Measurements from ENCODE around the gene EDDM3A.

EDDM3A gene

DNA sequence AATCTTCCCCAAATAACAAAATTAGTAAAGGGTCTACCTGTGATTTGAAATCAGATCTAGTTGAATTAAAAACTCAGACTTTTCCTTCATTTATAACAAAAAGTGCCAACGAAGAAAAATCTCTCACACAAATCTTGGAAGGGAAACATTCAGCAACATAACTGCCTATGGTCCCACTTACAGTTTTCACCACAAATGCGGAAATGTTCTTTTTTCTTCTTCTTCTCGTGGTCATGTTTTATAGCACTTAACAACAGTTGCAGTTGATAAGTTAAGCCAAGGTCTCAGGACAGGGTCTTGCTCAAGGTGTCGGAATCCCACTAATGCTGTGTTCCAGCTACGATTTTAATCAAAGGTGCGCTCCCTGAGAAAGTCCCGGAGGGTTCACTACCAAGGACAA, 45.5 kb downstream of the EDDM3A start:
- no peaks in the 10 kb centered on the region for H3K27me3 ChIP-seq (ENCODE audit: insufficient read depth, poor library complexity, severe bottlenecking)
- no peak for DNase-seq (ENCODE audit: low read depth in 1 of 2, low spot score in 1 of 2)
- H3K4me3 ChIP-seq (replicated peaks; ENCODE audit: insufficient read depth, low read length), result no peak overlapping the region
- TF ChIP-seq, protein P1, sequence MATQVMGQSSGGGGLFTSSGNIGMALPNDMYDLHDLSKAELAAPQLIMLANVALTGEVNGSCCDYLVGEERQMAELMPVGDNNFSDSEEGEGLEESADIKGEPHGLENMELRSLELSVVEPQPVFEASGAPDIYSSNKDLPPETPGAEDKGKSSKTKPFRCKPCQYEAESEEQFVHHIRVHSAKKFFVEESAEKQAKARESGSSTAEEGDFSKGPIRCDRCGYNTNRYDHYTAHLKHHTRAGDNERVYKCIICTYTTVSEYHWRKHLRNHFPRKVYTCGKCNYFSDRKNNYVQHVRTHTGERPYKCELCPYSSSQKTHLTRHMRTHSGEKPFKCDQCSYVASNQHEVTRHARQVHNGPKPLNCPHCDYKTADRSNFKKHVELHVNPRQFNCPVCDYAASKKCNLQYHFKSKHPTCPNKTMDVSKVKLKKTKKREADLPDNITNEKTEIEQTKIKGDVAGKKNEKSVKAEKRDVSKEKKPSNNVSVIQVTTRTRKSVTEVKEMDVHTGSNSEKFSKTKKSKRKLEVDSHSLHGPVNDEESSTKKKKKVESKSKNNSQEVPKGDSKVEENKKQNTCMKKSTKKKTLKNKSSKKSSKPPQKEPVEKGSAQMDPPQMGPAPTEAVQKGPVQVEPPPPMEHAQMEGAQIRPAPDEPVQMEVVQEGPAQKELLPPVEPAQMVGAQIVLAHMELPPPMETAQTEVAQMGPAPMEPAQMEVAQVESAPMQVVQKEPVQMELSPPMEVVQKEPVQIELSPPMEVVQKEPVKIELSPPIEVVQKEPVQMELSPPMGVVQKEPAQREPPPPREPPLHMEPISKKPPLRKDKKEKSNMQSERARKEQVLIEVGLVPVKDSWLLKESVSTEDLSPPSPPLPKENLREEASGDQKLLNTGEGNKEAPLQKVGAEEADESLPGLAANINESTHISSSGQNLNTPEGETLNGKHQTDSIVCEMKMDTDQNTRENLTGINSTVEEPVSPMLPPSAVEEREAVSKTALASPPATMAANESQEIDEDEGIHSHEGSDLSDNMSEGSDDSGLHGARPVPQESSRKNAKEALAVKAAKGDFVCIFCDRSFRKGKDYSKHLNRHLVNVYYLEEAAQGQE (IDR thresholded peaks at IDR 0.05; ENCODE audit: insufficient replicate concordance, low read depth), result no peak
- no peak for TF ChIP-seq SPI1 (IDR thresholded peaks at IDR 0.05; ENCODE audit: borderline replicate concordance, low read depth)
- no peak for TF ChIP-seq POLR2AphosphoS5 (IDR thresholded peaks at IDR 0.05; ENCODE audit: low read depth)
- TF ChIP-seq, protein P2, sequence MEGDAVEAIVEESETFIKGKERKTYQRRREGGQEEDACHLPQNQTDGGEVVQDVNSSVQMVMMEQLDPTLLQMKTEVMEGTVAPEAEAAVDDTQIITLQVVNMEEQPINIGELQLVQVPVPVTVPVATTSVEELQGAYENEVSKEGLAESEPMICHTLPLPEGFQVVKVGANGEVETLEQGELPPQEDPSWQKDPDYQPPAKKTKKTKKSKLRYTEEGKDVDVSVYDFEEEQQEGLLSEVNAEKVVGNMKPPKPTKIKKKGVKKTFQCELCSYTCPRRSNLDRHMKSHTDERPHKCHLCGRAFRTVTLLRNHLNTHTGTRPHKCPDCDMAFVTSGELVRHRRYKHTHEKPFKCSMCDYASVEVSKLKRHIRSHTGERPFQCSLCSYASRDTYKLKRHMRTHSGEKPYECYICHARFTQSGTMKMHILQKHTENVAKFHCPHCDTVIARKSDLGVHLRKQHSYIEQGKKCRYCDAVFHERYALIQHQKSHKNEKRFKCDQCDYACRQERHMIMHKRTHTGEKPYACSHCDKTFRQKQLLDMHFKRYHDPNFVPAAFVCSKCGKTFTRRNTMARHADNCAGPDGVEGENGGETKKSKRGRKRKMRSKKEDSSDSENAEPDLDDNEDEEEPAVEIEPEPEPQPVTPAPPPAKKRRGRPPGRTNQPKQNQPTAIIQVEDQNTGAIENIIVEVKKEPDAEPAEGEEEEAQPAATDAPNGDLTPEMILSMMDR (IDR thresholded peaks at IDR 0.05; ENCODE audit: insufficient read depth, low read length), result no peak
- no peak for TF ChIP-seq GABPA (IDR thresholded peaks at IDR 0.05; ENCODE audit: low read depth)
- no peak overlapping the region for H3K27ac ChIP-seq (replicated peaks)

DNA sequence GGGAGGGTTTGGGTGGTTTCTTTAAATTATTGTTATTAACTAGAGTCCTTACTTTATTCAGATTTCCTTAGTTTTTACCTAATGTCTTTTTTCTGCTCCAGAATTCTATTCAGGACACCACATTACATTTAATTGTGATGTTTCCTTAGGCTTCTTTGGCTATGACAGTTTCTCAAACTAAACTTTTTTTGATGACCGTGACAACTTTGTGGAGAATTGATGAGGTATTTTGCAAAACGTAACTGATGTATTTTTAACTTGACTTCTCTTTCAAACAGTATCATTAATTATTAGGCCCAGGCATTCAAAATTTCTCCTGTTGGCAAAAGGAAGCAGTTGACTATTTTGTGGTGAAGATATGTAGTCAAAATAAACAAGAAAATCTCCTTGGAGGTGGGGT, 45.9 kb downstream of the EDDM3A start:
- H3K27ac ChIP-seq (replicated peaks), result no peak overlapping the region
- no peaks in the 10 kb centered on the region for H3K27me3 ChIP-seq (ENCODE audit: insufficient read depth, poor library complexity, severe bottlenecking)
- TF ChIP-seq SPI1 (IDR thresholded peaks at IDR 0.05; ENCODE audit: borderline replicate concordance, low read depth) (no peak), POLR2AphosphoS5 (IDR thresholded peaks at IDR 0.05; ENCODE audit: low read depth) (no peak), GABPA (IDR thresholded peaks at IDR 0.05; ENCODE audit: low read depth) (no peak)
- TF ChIP-seq, protein P1 (IDR thresholded peaks at IDR 0.05; ENCODE audit: insufficient replicate concordance, low read depth), result no peak
- TF ChIP-seq, protein P2 (IDR thresholded peaks at IDR 0.05; ENCODE audit: insufficient read depth, low read length), result no peak

DNA sequence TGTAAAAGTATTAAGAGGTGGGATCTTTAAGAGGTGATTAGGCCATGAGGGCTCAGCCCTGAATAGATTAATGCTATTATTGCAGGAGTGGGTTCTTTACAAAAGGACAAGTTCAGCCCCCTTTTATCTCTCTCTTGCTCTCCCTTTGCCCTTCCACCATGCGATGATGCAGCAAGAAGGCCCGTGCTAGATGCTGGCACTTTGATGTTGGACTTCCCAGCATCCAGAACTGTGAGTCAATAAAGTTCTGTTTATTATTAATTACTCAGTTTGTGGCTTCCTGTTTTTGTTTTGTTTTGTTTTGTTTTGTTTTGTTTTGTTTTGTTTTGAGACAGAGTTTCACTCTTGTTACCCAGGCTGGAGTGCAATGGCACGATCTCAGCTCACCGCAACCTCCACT, 46.9 kb downstream of the EDDM3A start:
- Histone ChIP-seq H3K4me3 (replicated peaks; ENCODE audit: insufficient read depth, low read length) (no peak overlapping the region), H3K27ac (replicated peaks) (no peak overlapping the region), H3K27me3 (ENCODE audit: insufficient read depth, poor library complexity, severe bottlenecking) (no peaks in the 10 kb centered on the region)
- no peak for DNase-seq (ENCODE audit: low read depth in 1 of 2, low spot score in 1 of 2)
- TF ChIP-seq, protein P1 (IDR thresholded peaks at IDR 0.05; ENCODE audit: insufficient replicate concordance, low read depth), result no peak

More for the DNA sequence above, 45.9 kb downstream of the EDDM3A start:
- no peak for DNase-seq (ENCODE audit: low read depth in 1 of 2, low spot score in 1 of 2)
- no peak overlapping the region for H3K4me3 ChIP-seq (replicated peaks; ENCODE audit: insufficient read depth, low read length)
